ENCODE data around the gene POU4F1. TPM values are rescaled to one million over a fixed set of nuclear protein-coding genes. Genes with fewer than 3 reads are reported as not detected.

The POU4F1 gene
- total RNA-seq, 1 experiment from 2014 or later, result 0.26 TPM

DNA sequence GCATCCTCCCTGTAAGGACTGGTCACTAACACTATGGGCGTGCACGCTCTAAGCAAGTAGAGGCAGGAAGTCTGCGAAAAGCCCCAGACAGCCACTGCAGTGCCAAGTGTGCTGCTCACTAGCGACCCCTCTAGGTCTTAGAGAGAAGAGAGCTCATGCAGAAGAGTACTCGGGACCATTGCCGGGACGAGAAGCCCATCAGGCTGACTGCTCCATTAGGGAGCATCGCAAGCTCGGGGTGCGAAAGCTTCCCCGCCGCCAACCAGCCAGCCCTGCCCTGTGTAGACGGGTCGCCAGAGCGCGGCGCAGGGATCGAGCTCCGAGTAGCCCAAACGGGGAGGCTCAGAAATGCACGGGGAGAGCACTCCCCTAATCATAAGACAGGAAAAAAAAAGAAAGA lies 16.6 kb downstream of the POU4F1 start:
- Histone ChIP-seq H3K4me2 (ENCODE audit: insufficient read depth, insufficient read length, low read length) (peak overlapping the region; percentile 33), H3K27me3 (ENCODE audit: insufficient read depth, low read length) (peaks cover 17% of the 10 kb centered on the region), H2AFZ (ENCODE audit: low read length) (no peak overlapping the region), H3K27ac (ENCODE audit: insufficient read length, low read depth, low read length) (no peak overlapping the region), H3K9ac (ENCODE audit: extremely low read depth, insufficient read length, low read length) (no peak overlapping the region), H3T11ph (ENCODE audit: low read length) (no peak overlapping the region), H3K18ac (ENCODE audit: insufficient read length, low read depth, low read length) (no peak overlapping the region), H4K20me1 (ENCODE audit: control insufficient read depth, insufficient read depth, insufficient read length) (no peaks in the 10 kb centered on the region), H4K91ac (ENCODE audit: insufficient read length, low read depth, low read length) (no peak overlapping the region), H3K14ac (ENCODE audit: insufficient read depth, low read length) (no peak overlapping the region; the same call in 1 of the 2 replicates), H3K79me2 (ENCODE audit: insufficient read depth, low read length) (no peaks in the 10 kb centered on the region), H3K56ac (ENCODE audit: insufficient read length, low read depth, low read length) (no peak overlapping the region), H3K4ac (ENCODE audit: low read depth, low read length) (no peak overlapping the region), H2BK15ac (ENCODE audit: low read depth, low read length) (no peak overlapping the region), H3K4me1 (ENCODE audit: insufficient read depth, low read length) (no peaks in the 10 kb centered on the region), H2BK20ac (ENCODE audit: low read depth, low read length, poor library complexity, severe bottlenecking) (no peak overlapping the region), H3K79me1 (ENCODE audit: insufficient read depth, low read depth, low read length, poor library complexity, severe bottlenecking) (no peaks in the 10 kb centered on the region), H4K5ac (ENCODE audit: insufficient read length, low read depth, low read length) (no peak overlapping the region), H3K9me3 (ENCODE audit: control insufficient read depth, low read depth, low read length) (no peaks in the 10 kb centered on the region), H2BK12ac (ENCODE audit: insufficient read length, low read depth, low read length) (no peak overlapping the region), H2BK5ac (ENCODE audit: insufficient read length, low read length) (no peak overlapping the region), H4K8ac (replicated peaks; ENCODE audit: insufficient read length, low read depth, low read length) (no peak overlapping the region), H2AK5ac (ENCODE audit: insufficient read length, low read length) (no peak overlapping the region), H2BK120ac (ENCODE audit: low read depth, low read length, poor library complexity, severe bottlenecking) (no peak overlapping the region), H3K23ac (ENCODE audit: insufficient read length, low read depth, low read length) (no peak overlapping the region), H3K23me2 (ENCODE audit: insufficient read length, low read depth, low read length, poor library complexity, severe bottlenecking) (no peaks in the 10 kb centered on the region)
- Mint-ChIP-seq H3K27me3 (ENCODE audit: low read depth) (peaks cover 86% of the 10 kb centered on the region), H3K9me3 (no peaks in the 10 kb centered on the region; a peak in 2 of 5 replicates), H3K4me1 (peaks cover 3 to 19% of the 10 kb centered on the region in 2 experiments), H3K27ac (no peak overlapping the region), H3K4me3 (peak overlapping the region; percentile 12 to 80; a peak in 4 of 5 replicates), H3K36me3 (ENCODE audit: insufficient read depth in 1 of 3, low read depth in 3 of 3) (no peaks in the 10 kb centered on the region)
- no CpG with 5 or more reads among the region's 21 CpGs for WGBS (ENCODE audit: extremely low coverage, insufficient read length, low lambda C conversion rate)
- peak; percentile 88 for DNase-seq
- TF ChIP-seq CTCF (conservative IDR thresholded peaks at IDR 0.05), result peak; percentile 90

Data from H9 (cell line).